Activated CD8-positive, alpha-beta memory T cell treated with anti-CD3 and anti-CD28 coated beads, Interleukin-2, amount 50 U/mL, for 24 hours (primary cell): Measurements from ENCODE around the gene PIK3IP1.

Source experiments
- DNase-seq: peaks from one replicate; pipeline ENCODE4 v3.0.0-alpha.2; 2020; ENCODE audit errors: extremely low read depth

PIK3IP1 gene

GRCh38 chr22:31308181-31308580, 15.9 kb upstream of the PIK3IP1 start:
- no peak for DNase-seq

GRCh38 chr22:31305194-31305593, 12.9 kb upstream of the PIK3IP1 start:
- DNase-seq = no peak

- DNase-seq = no peak
Measured at GRCh38 chr22:31302537-31302936, 10.2 kb upstream of the PIK3IP1 start.

GRCh38 chr22:31302006-31302405, 9.7 kb upstream of the PIK3IP1 start:
- no peak for DNase-seq

- DNase-seq = no peak
Measured at GRCh38 chr22:31300896-31301295, 8.6 kb upstream of the PIK3IP1 start.

GRCh38 chr22:31295831-31296657, 3.8 kb upstream of the PIK3IP1 start:
- no peak for DNase-seq

GRCh38 chr22:31295360-31295759, 3.1 kb upstream of the PIK3IP1 start:
- no peak for DNase-seq

- no peak for DNase-seq
Measured at GRCh38 chr22:31291481-31292235, 630 bp downstream of the PIK3IP1 start.

GRCh38 chr22:31290494-31291471, 1.5 kb downstream of the PIK3IP1 start:
- DNase-seq = peak; percentile 86

- no peak for DNase-seq
Measured at GRCh38 chr22:31289344-31289743, 2.9 kb downstream of the PIK3IP1 start.

GRCh38 chr22:31288496-31289240, 3.6 kb downstream of the PIK3IP1 start:
- DNase-seq = no peak

- no peak for DNase-seq
Measured at GRCh38 chr22:31287818-31288495, 4.3 kb downstream of the PIK3IP1 start.

- DNase-seq = no peak
Measured at GRCh38 chr22:31286360-31287255, 5.7 kb downstream of the PIK3IP1 start.

- no peak for DNase-seq
Measured at GRCh38 chr22:31284281-31285155, 7.8 kb downstream of the PIK3IP1 start.

- no peak for DNase-seq
Measured at GRCh38 chr22:31282748-31283468, 9.4 kb downstream of the PIK3IP1 start.

GRCh38 chr22:31281733-31282132, 10.6 kb downstream of the PIK3IP1 start:
- DNase-seq = no peak

GRCh38 chr22:31279821-31280505, 12.3 kb downstream of the PIK3IP1 start:
- no peak for DNase-seq
